PC-9 (cell line): ENCODE results near the gene CACFD1. TPM values are rescaled to one million over a fixed set of nuclear protein-coding genes. Genes with fewer than 3 reads are reported as not detected.

ENCODE experiments used
- BruUV-seq: library from RNA; stranded (reverse); fragments of 400-500 nt; replicated peaks from 2 replicates; lab custom pipeline; 2021; lab: Mats Ljungman, UMichigan
- CTCF ChIA-PET: fragments of 300-600 bp; sonication (Branson Sonifier 250); formaldehyde crosslinking; loops from one replicate; lab custom pipeline; 2022; ENCODE audit warnings: antibody characterized with exemption; lab: Charles Lee
- POLR2A ChIA-PET: fragments of 300-600 bp; sonication (Branson Sonifier 250); formaldehyde crosslinking; loops from one replicate; lab custom pipeline; 2022; ENCODE audit warnings: antibody characterized with exemption; ENCODE audit not compliant: unreplicated experiment; lab: Charles Lee
- DNase-seq, 2 experiments: peaks; one replicate each; pipeline versions ENCODE4 v3.0.0 to v3.0.0-alpha.2; 2015 to 2022; ENCODE audit warnings: mixed read lengths in 1 of 2
- H2AFZ ChIP-seq: fragments of 200-600 bp; sonication (generic); 2 replicates; pipeline ENCODE4 v1.8.1; 2017; ENCODE audit warnings: antibody characterized with exemption
- H3F3A ChIP-seq: fragments of 200-600 bp; sonication (generic); 2 replicates; pipeline ENCODE4 v1.8.1; 2017; ENCODE audit warnings: antibody characterized with exemption, mild to moderate bottlenecking, low read depth; ENCODE audit not compliant: insufficient read depth
- H3K27ac ChIP-seq: fragments of 200-600 bp; sonication (generic); 2 replicates; pipeline ENCODE4 v1.6.1; 2016; ENCODE audit warnings: mixed run types
- H3K27me3 ChIP-seq: fragments of 200-600 bp; sonication (generic); 2 replicates; pipeline ENCODE4 v1.6.1; 2016; ENCODE audit warnings: low read depth, mixed run types; ENCODE audit not compliant: insufficient read depth
- H3K36me3 ChIP-seq: fragments of 200-600 bp; sonication (generic); 2 replicates; pipeline ENCODE4 v1.6.1; 2016; ENCODE audit warnings: low read depth, mixed run types
- H3K4me1 ChIP-seq: fragments of 200-600 bp; sonication (generic); replicated peaks from 2 replicates; pipeline ENCODE4 v1.6.1; 2016; ENCODE audit warnings: mixed run types; ENCODE audit not compliant: insufficient read depth
- H3K4me2 ChIP-seq: fragments of 200-600 bp; sonication (generic); 2 replicates; pipeline ENCODE4 v1.6.1; 2017; ENCODE audit warnings: mixed run types
- H3K4me3 ChIP-seq: fragments of 200-600 bp; sonication (generic); 2 replicates; pipeline ENCODE4 v1.6.1; 2016; ENCODE audit warnings: mixed run types
- H3K79me2 ChIP-seq: fragments of 200-600 bp; sonication (generic); 2 replicates; pipeline ENCODE4 v1.6.1; 2017; ENCODE audit warnings: low read depth, mixed run types
- H3K9me2 ChIP-seq: fragments of 200-600 bp; sonication (generic); 2 replicates; pipeline ENCODE4 v1.8.1; 2017; ENCODE audit warnings: mild to moderate bottlenecking; ENCODE audit not compliant: insufficient read depth
- H3K9me3 ChIP-seq: fragments of 200-600 bp; sonication (generic); 2 replicates; pipeline ENCODE4 v1.8.1; 2016; ENCODE audit warnings: low read depth; ENCODE audit not compliant: insufficient read depth
- H4K20me1 ChIP-seq: fragments of 200-600 bp; sonication (generic); 2 replicates; pipeline ENCODE4 v1.8.1; 2017; ENCODE audit not compliant: insufficient read depth
- EZH2 ChIP-seq: fragments of 200-600 bp; sonication (generic); IDR thresholded peaks from 2 replicates; pipeline ENCODE4 v1.8.0; 2017; ENCODE audit warnings: antibody characterized with exemption, low read depth
- intact Hi-C: fragments of 100-400 bp; cut with micrococcal nuclease; formaldehyde crosslinking; loops from one replicate; pipeline ENCODE4 v1.10.0; 2022; ENCODE audit not compliant: unreplicated experiment
- total RNA-seq: library from RNA; stranded (reverse); gene quantifications from 2 replicates; pipeline ENCODE4 v1.2.3, GENCODE V29; 2021
- TF ChIP-seq, protein P1 (sequence below): fragments of 200-600 bp; sonication (generic); conservative IDR thresholded peaks from 2 replicates; pipeline ENCODE4 v1.6.1; 2017; ENCODE audit warnings: mixed run types, antibody characterized with exemption, mild to moderate bottlenecking, moderate library complexity

The CACFD1 gene
- total RNA-seq, 1 experiment from 2014 or later: 28.7 TPM

- TF ChIP-seq, protein P1, sequence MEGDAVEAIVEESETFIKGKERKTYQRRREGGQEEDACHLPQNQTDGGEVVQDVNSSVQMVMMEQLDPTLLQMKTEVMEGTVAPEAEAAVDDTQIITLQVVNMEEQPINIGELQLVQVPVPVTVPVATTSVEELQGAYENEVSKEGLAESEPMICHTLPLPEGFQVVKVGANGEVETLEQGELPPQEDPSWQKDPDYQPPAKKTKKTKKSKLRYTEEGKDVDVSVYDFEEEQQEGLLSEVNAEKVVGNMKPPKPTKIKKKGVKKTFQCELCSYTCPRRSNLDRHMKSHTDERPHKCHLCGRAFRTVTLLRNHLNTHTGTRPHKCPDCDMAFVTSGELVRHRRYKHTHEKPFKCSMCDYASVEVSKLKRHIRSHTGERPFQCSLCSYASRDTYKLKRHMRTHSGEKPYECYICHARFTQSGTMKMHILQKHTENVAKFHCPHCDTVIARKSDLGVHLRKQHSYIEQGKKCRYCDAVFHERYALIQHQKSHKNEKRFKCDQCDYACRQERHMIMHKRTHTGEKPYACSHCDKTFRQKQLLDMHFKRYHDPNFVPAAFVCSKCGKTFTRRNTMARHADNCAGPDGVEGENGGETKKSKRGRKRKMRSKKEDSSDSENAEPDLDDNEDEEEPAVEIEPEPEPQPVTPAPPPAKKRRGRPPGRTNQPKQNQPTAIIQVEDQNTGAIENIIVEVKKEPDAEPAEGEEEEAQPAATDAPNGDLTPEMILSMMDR: no peak; the same call in 1 of the 2 replicates
- TF ChIP-seq EZH2: no peak
- Histone ChIP-seq H3K4me1 (peaks cover 8% of the 10 kb centered on the region), H3K9me3 (no peaks in the 10 kb centered on the region), H3K4me2 (no peak overlapping the region), H3K27ac (no peak overlapping the region), H4K20me1 (no peaks in the 10 kb centered on the region), H3K79me2 (peaks cover 6% of the 10 kb centered on the region; the same call in 1 of the 2 replicates), H3K27me3 (no peaks in the 10 kb centered on the region), H2AFZ (no peak overlapping the region), H3F3A (peaks cover 9% of the 10 kb centered on the region; the same call in 1 of the 2 replicates), H3K9me2 (no peaks in the 10 kb centered on the region), H3K4me3 (no peak overlapping the region), H3K36me3 (no peaks in the 10 kb centered on the region)
- BruUV-seq: no TSS peak
- ChIA-PET CTCF (interaction anchor here (0.5 kb wide), 1 partner anchor 82 kb away, joined by 3 read pairs; no protein-coding TSS in a partner anchor), POLR2A (no interaction called here)
- DNase-seq: no peak
- intact Hi-C loops: no loop called here
Measured at GRCh38 chr9:133456409-133456808, 3.4 kb upstream of the CACFD1 start.

DNA sequence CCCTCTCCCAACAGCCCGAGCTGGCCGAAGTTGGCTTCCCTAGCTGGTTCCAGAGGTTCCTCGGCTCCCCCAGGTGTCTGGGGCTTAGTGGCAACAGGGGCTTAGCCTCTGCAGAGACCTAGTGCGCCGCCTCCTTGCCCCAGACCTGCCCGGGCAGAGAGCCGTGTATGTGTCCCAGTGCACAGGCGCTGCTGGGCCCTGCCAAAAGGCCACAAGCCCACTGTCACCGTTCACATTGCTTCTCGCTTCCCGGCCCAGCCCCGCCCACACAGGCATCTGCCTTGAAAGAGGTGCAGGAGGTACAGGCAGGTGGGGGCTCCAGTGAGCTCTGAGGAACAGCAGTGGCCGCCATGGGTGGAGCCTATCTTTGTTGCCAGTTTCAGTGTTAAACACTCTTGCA lies 2.5 kb upstream of the CACFD1 start:
- H4K20me1 ChIP-seq: no peaks in the 10 kb centered on the region; the same call in 1 of the 2 replicates
- H3K4me1 ChIP-seq: peaks cover 13% of the 10 kb centered on the region
- H3K36me3 ChIP-seq: no peaks in the 10 kb centered on the region
- no peak overlapping the region for H2AFZ ChIP-seq
- POLR2A ChIA-PET: no interaction called here
- DNase-seq: no peak
- no peak for TF ChIP-seq EZH2
- TF ChIP-seq, protein P1: no peak
- BruUV-seq: no TSS peak
- peaks cover 12% of the 10 kb centered on the region; the same call in 1 of the 2 replicates for H3F3A ChIP-seq
- no peaks in the 10 kb centered on the region for H3K27me3 ChIP-seq
- no peak overlapping the region for H3K27ac ChIP-seq
- no peak overlapping the region for H3K4me2 ChIP-seq
- no peaks in the 10 kb centered on the region for H3K9me3 ChIP-seq
- CTCF ChIA-PET: interaction anchor here (0.5 kb wide), 1 partner anchor 83 kb away, joined by 3 read pairs; no protein-coding TSS in a partner anchor
- H3K9me2 ChIP-seq: no peaks in the 10 kb centered on the region
- H3K4me3 ChIP-seq: no peak overlapping the region
- peaks cover 13% of the 10 kb centered on the region; the same call in 1 of the 2 replicates for H3K79me2 ChIP-seq
- intact Hi-C loops: no loop called here

DNA sequence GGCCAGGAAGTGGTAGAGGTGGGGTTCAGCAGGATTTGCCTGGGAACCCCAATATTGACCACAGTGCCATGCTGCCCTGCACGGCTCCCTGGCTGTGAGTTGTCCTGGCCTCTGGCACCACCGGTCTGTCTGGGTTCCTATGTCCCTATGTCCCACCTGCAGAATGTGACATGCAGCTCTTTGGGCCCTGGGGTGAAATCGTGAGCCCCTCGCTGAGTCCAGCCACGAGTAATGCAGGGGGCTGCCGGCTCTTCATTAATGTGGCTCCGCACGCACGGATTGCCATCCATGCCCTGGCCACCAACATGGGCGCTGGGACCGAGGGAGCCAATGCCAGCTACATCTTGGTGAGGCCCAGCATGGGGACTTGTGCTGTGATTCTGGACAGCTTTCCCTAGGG lies 2.0 kb upstream of the CACFD1 start:
- Histone ChIP-seq H3K9me2 (no peaks in the 10 kb centered on the region), H3K36me3 (no peaks in the 10 kb centered on the region), H3K4me3 (no peak overlapping the region), H3K4me2 (no peak overlapping the region), H3K27me3 (no peaks in the 10 kb centered on the region), H3K27ac (no peak overlapping the region), H3F3A (peaks cover 12% of the 10 kb centered on the region; the same call in 1 of the 2 replicates), H2AFZ (no peak overlapping the region), H3K79me2 (peaks cover 14% of the 10 kb centered on the region; the same call in 1 of the 2 replicates), H3K9me3 (no peaks in the 10 kb centered on the region), H4K20me1 (no peaks in the 10 kb centered on the region; the same call in 1 of the 2 replicates), H3K4me1 (peaks cover 13% of the 10 kb centered on the region)
- DNase-seq: no peak
- POLR2A ChIA-PET: interaction anchor here (0.6 kb wide), 1 partner anchor 8 kb away, joined by 7 read pairs; no protein-coding TSS in a partner anchor
- CTCF ChIA-PET: no interaction called here
- intact Hi-C loops: no loop called here
- TF ChIP-seq, protein P1: no peak
- TF ChIP-seq EZH2: no peak
- no TSS peak for BruUV-seq
